K562 (cell line): Measurements from ENCODE around the gene DCAF12. TPM values are rescaled to one million over a fixed set of nuclear protein-coding genes. Genes with fewer than 3 reads are reported as not detected.

Source experiments
- ATAC-seq: fragments of 200-7000 bp; cut with Tn5 transposase; 3 replicates; pipeline ENCODE4 v1.9.1; 2020; ENCODE audit warnings: moderate library complexity
- BruUV-seq: library from RNA; stranded (reverse); fragments of 400-500 nt; replicated peaks from 2 replicates; lab custom pipeline; 2021; lab: Mats Ljungman, UMichigan
- CTCF ChIA-PET: fragments of 300-600 bp; formaldehyde crosslinking; extraction: SDS; loops from one replicate; lab custom pipeline; 2021; ENCODE audit warnings: low intra/inter-chr PET ratio; lab: Yijun Ruan, JAX
- POLR2A ChIA-PET: fragments of 300-600, 350-650 bp; sonication (Branson Sonifier 250); formaldehyde crosslinking; extraction: SDS; loops from one replicate; lab custom pipeline; 2021; ENCODE audit warnings: antibody characterized with exemption, inconsistent platforms; lab: Yijun Ruan, JAX
- DNase-seq, 4 experiments: peaks; one replicate each; pipeline versions ENCODE4 v3.0.0 to v3.0.0-alpha.2; 2011 to 2018; ENCODE audit warnings: low spot score in 3 of 4, mixed read lengths in 3 of 4; ENCODE audit errors: extremely low read depth in 1 of 4
- FAIRE-seq: peaks from 2 replicates; lab custom pipeline; 2011; peaks lifted over from hg19 to GRCh38; lab: Jason Lieb, UNC
- H2AFZ ChIP-seq: 2 replicates; pipeline ENCODE4 v1.6.0; 2011; ENCODE audit warnings: low read depth, low read length, control low read depth, inconsistent platforms
- H3K27ac ChIP-seq: fragments of 200-600 bp; 3 replicates; pipeline ENCODE4 v1.8.0; 2011; ENCODE audit warnings: low read depth, mild to moderate bottlenecking, control low read depth, inconsistent platforms, low read length, moderate library complexity, mixed read lengths; ENCODE audit errors: extremely low read depth
- H3K27me3 ChIP-seq, 2 experiments: fragments of 300-600 bp in 1 of 2; 2 replicates in 1 of 2; 3 replicates in 1 of 2; pipeline versions ENCODE4 v1.6.0 to v1.8.0; 2011; ENCODE audit warnings: inconsistent platforms in 2 of 2, low read length in 2 of 2, mild to moderate bottlenecking in 1 of 2, mixed read lengths in 1 of 2, moderate library complexity in 1 of 2; ENCODE audit not compliant: control insufficient read depth in 2 of 2, insufficient read depth in 2 of 2
- H3K36me3 ChIP-seq: fragments of 300-600 bp; 3 replicates; pipeline ENCODE4 v1.8.0; 2011; ENCODE audit warnings: mild to moderate bottlenecking, low read length, inconsistent platforms; ENCODE audit not compliant: control insufficient read depth, insufficient read depth
- H3K4me1 ChIP-seq, 2 experiments: fragments of 200-600 bp in 1 of 2; replicated peaks in 1 of 2; 2 replicates in 1 of 2; 3 replicates in 1 of 2; pipeline versions ENCODE4 v1.5.1 to v1.8.0; 2011; ENCODE audit warnings: inconsistent platforms in 2 of 2, low read length in 2 of 2, mild to moderate bottlenecking in 1 of 2, mixed read lengths in 1 of 2, moderate library complexity in 1 of 2; ENCODE audit not compliant: control insufficient read depth in 2 of 2, insufficient read depth in 2 of 2
- H3K4me2 ChIP-seq: 2 replicates; pipeline ENCODE4 v1.6.1; 2011; ENCODE audit warnings: low read length, control low read depth, inconsistent platforms, mixed read lengths; ENCODE audit not compliant: insufficient read depth
- H3K4me3 ChIP-seq: fragments of 200-600 bp; sonication (generic), shearing (Covaris generic); 2 replicates; pipeline ENCODE4 v1.5.1; 2016; ENCODE audit warnings: control low read depth, inconsistent platforms
- H3K79me2 ChIP-seq: fragments of 200-600 bp; 3 replicates; pipeline ENCODE4 v1.8.0; 2011; ENCODE audit warnings: low read length, inconsistent platforms; ENCODE audit not compliant: control insufficient read depth, insufficient read depth
- H3K9ac ChIP-seq, 2 experiments: 2 replicates each; pipeline versions ENCODE4 v1.6.0 to v1.6.1; 2011; ENCODE audit warnings: low read depth in 2 of 2, low read length in 2 of 2, control low read depth in 1 of 2, inconsistent platforms in 1 of 2, mild to moderate bottlenecking in 1 of 2, mixed read lengths in 1 of 2; ENCODE audit not compliant: insufficient read depth in 1 of 2
- H3K9me1 ChIP-seq: one replicate; pipeline ENCODE4 v1.6.0; 2011; ENCODE audit warnings: inconsistent platforms, mild to moderate bottlenecking, low read length, moderate library complexity; ENCODE audit not compliant: control insufficient read depth, insufficient read depth
- H3K9me3 ChIP-seq: replicated peaks from 2 replicates; pipeline ENCODE4 v1.5.1; 2011; ENCODE audit warnings: low read depth, low read length, inconsistent platforms; ENCODE audit not compliant: control insufficient read depth, insufficient read depth
- H4K20me1 ChIP-seq: replicated peaks from 2 replicates; pipeline ENCODE4 v1.6.1; 2011; ENCODE audit warnings: low read length, inconsistent platforms, mixed read lengths; ENCODE audit not compliant: control insufficient read depth, insufficient read depth
- BCOR ChIP-seq: fragments of 450-650 bp; IDR thresholded peaks from 2 replicates; pipeline ENCODE4 v1.6.1; 2016
- CHD2 ChIP-seq: IDR thresholded peaks from 2 replicates; pipeline ENCODE4 v1.6.1; 2011; ENCODE audit warnings: low read depth, low read length
- ETV5 ChIP-seq: sonication (generic); formaldehyde crosslinking; IDR thresholded peaks from 2 replicates; pipeline ENCODE4 v1.4.0; 2020; ENCODE audit warnings: low read depth, mild to moderate bottlenecking, missing genetic modification reagents
- FOSL1 ChIP-seq: fragments of 200-800 bp; sonication (Bioruptor generic); conservative IDR thresholded peaks from 2 replicates; pipeline ENCODE4 v1.6.1; 2016; ENCODE audit warnings: missing genetic modification characterization, missing compliant biosample characterization
- MTA3 ChIP-seq: fragments of 450-650 bp; formaldehyde crosslinking; IDR thresholded peaks from 2 replicates; pipeline ENCODE4 v1.6.1; 2017; ENCODE audit warnings: mild to moderate bottlenecking, borderline replicate concordance
- NFIC ChIP-seq: fragments of 450-650 bp; IDR thresholded peaks from 2 replicates; pipeline ENCODE4 v1.6.1; 2017; ENCODE audit warnings: mild to moderate bottlenecking, inconsistent platforms
- RB1 ChIP-seq: fragments of 450-650 bp; IDR thresholded peaks from 2 replicates; pipeline ENCODE4 v1.6.1; 2017; ENCODE audit warnings: low read depth, mild to moderate bottlenecking
- RBM25 ChIP-seq: fragments of 200-400 bp; formaldehyde crosslinking; IDR thresholded peaks from 2 replicates; pipeline ENCODE4 v1.6.1; 2018; ENCODE audit warnings: low read length, low read depth, moderate library complexity; ENCODE audit not compliant: severe bottlenecking
- ZNF121 ChIP-seq: sonication (generic); formaldehyde crosslinking; conservative IDR thresholded peaks from 2 replicates; pipeline ENCODE4 v1.8.0; 2022; ENCODE audit warnings: missing genetic modification reagents
- ZNF133 ChIP-seq: fragments of 250-450 bp; sonication (Bioruptor Pico); IDR thresholded peaks from 2 replicates; pipeline ENCODE4 v1.4.0; 2020; ENCODE audit warnings: mild to moderate bottlenecking
- ZSCAN29 ChIP-seq: fragments of 450-650 bp; IDR thresholded peaks from 2 replicates; pipeline ENCODE4 v1.6.1; 2017
- WGBS: fragments of 100-300 bp; shearing (Covaris generic); methylation state at CpG from one replicate; pipeline ENCODE4 v1.1.6; 2016; ENCODE audit warnings: low coverage, mixed read lengths; ENCODE audit not compliant: insufficient coverage; ENCODE audit errors: missing lambda C conversion rate; 5-methylcytosine and 5-hydroxymethylcytosine counted together
- in situ Hi-C: fragments of 300-500 bp; cut with MboI; formaldehyde crosslinking; loops from 4 replicates; pipeline ENCODE4 v1.15.0; 2018; ENCODE audit warnings: inconsistent platforms, mixed read lengths
- intact Hi-C: fragments of 100-400 bp; cut with micrococcal nuclease; formaldehyde crosslinking; loops from 2 replicates; pipeline ENCODE4 v1.14.2; 2022
- polyA plus RNA-seq, 8 experiments: library from polyadenylated mRNA; depleted of rRNA in 4 of 8; stranded (reverse) in 5 of 8; unstranded in 3 of 8; fragments of >200 nt; fragmentation: Nextera tagmentation in 2 of 8; fragmentation: Illumina TruSeq in 1 of 8; extraction: Ambion mirVana in 2 of 8; extraction: Trizol in 1 of 8; gene quantifications; 2 replicates each; pipeline versions ENCODE4 v1.2.1 to v1.2.3, GENCODE V29; 2011 to 2014; ENCODE audit warnings: inconsistent platforms in 1 of 8, missing spikeins in 1 of 8
- total RNA-seq, 7 experiments: library from RNA; depleted of rRNA in 6 of 7; stranded (reverse); fragments of >200 nt in 6 of 7; fragmentation: Illumina TruSeq in 2 of 7; extraction: Trizol in 2 of 7; gene quantifications; 2 replicates each; pipeline versions ENCODE4 v1.2.1 to v1.2.3, GENCODE V29; 2011 to 2021; ENCODE audit warnings: low replicate concordance in 1 of 7
- TF ChIP-seq, protein P1 (sequence below): fragments of 450-650 bp; IDR thresholded peaks from 2 replicates; pipeline ENCODE4 v1.6.1; 2017; ENCODE audit warnings: antibody characterized with exemption

Gene DCAF12
- total and polyA plus RNA-seq, 9 of the 15 experiments (the other 6 are each of a cell fraction or from before 2014, with no cell fraction given) = 10.9 to 59.6 (median 30.8) TPM

DNA sequence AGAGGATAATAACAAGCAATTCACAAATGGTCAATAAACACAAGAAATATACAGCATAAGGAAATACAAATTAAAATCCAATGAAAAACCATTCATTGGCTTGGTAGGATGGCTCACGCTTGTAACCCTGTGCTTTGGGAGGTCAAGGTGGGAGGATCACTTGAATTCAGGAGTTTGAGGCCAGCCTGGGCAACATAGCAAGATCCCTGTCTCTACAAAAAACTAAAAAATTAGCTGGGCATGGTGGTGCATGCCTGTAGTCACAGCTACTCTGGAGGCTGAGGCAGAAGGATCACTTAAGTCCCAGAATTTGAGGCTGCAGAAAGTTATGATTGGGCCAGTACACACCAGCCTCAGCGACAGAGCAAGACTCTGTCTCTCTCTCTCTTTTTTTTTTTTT is 31.4 kb upstream of the DCAF12 start:
- in situ Hi-C loops = no loop called here
- H3K4me3 ChIP-seq = no peak overlapping the region
- H3K79me2 ChIP-seq = no peaks in the 10 kb centered on the region
- H4K20me1 ChIP-seq = no peaks in the 10 kb centered on the region
- H3K9me1 ChIP-seq = no peaks in the 10 kb centered on the region
- FAIRE-seq (no peak), DNase-seq (no peak), ATAC-seq (no peak; the same call in 2 of the 3 replicates)
- TF ChIP-seq FOSL1 (tag) (no peak), ZNF121 (CRISPR knock-in tag) (peak; percentile 94), NFIC (no peak), ZSCAN29 (no peak), ETV5 (CRISPR knock-in tag) (no peak), CHD2 (no peak), BCOR (peak; percentile 72), RB1 (no peak), ZNF133 (CRISPR knock-in tag) (no peak), MTA3 (no peak), RBM25 (peak; percentile 64)
- TF ChIP-seq, protein P1, sequence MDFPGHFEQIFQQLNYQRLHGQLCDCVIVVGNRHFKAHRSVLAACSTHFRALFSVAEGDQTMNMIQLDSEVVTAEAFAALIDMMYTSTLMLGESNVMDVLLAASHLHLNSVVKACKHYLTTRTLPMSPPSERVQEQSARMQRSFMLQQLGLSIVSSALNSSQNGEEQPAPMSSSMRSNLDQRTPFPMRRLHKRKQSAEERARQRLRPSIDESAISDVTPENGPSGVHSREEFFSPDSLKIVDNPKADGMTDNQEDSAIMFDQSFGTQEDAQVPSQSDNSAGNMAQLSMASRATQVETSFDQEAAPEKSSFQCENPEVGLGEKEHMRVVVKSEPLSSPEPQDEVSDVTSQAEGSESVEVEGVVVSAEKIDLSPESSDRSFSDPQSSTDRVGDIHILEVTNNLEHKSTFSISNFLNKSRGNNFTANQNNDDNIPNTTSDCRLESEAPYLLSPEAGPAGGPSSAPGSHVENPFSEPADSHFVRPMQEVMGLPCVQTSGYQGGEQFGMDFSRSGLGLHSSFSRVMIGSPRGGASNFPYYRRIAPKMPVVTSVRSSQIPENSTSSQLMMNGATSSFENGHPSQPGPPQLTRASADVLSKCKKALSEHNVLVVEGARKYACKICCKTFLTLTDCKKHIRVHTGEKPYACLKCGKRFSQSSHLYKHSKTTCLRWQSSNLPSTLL = no peak
- no peaks in the 10 kb centered on the region for H3K36me3 ChIP-seq
- H2AFZ ChIP-seq = peak overlapping the region; percentile 82
- ChIA-PET CTCF (no interaction called here), POLR2A (interaction anchor here (1.3 to 2.9 kb wide), 3 partner anchors 10 to 31 kb away, joined by 3 to 22 read pairs (median 4); partner anchors contain the start of gene UBAP1)
- H3K27me3 ChIP-seq = no peaks in the 10 kb centered on the region
- BruUV-seq = no TSS peak
- WGBS = 46% methylated on average over 2 of the region's 2 CpGs
- H3K27ac ChIP-seq = peak overlapping the region; percentile 73
- no peaks in the 10 kb centered on the region for H3K9me3 ChIP-seq
- no peak overlapping the region for H3K4me2 ChIP-seq
- H3K4me1 ChIP-seq = peaks cover 2 to 19% of the 10 kb centered on the region in 2 experiments; a peak in 3 of 5 replicates
- peak overlapping the region in 1 of 2 experiments; percentile 62; a peak in 2 of 4 replicates for H3K9ac ChIP-seq
- intact Hi-C loops = no loop called here
